Mucosa of gallbladder (tissue), 1 donor: ENCODE data around the gene PID1. TPM values are rescaled to one million over a fixed set of nuclear protein-coding genes. Genes with fewer than 3 reads are reported as not detected.

Experiments used
- DNase-seq: peaks from one replicate; pipeline ENCODE4 v3.0.0-alpha.2; 2020; ENCODE audit warnings: low spot score
- total RNA-seq: library from RNA; stranded (reverse); gene quantifications from one replicate; pipeline ENCODE4 v1.2.1, GENCODE V29; 2021
- donor health status: DM: no; HTN: no; CAD: no.

PID1 gene
- total RNA-seq, 1 donor from 2014 or later = 17.1 TPM

DNA sequence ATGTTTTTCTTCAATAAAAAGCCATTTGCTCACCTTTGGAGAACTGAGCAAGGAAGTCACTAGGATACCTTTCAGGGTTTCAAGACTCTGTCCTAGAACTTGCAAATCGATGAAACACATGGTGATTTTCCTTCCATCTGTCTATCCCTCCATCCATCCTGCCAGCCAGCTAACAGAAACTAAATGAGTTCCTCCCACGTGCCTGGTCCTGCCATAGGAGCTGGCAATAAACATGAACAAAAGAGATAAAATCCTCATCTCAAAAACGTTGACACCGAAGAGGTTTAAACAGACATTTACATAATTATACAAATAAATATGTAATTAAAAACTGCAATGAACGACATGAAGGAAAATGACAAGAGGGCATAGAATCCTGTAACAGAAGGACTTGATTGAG is 249.0 kb downstream of the PID1 start:
- no peak for DNase-seq

- DNase-seq = no peak
These were observed 261.3 kb downstream of the PID1 start for GRCh38 chr2:229009816-229010215.

DNA sequence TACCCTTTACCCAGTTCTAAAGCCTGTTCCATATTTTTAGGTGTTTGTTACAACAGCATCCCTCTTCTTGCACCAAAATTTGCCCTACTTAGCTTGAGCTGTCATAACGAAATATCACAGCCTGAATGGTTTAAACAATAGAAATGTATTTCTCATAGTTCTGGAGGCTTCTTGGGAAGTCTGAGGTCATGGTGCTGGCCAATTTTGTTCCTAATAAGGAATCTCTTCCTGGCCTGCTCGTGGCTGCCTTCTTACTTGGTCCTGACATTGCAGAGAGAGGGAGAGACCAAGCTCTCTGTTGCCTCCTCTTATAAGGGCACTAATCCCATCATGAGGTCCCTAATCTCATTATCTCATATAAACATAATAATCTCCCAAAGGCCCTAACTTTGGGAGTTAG is 267.8 kb downstream of the PID1 start:
- no peak for DNase-seq

- DNase-seq = no peak
These were observed 269.9 kb downstream of the PID1 start for GRCh38 chr2:229001196-229001595.

GRCh38 chr2:228999326-228999725 is 271.8 kb downstream of the PID1 start:
- DNase-seq = no peak

DNA sequence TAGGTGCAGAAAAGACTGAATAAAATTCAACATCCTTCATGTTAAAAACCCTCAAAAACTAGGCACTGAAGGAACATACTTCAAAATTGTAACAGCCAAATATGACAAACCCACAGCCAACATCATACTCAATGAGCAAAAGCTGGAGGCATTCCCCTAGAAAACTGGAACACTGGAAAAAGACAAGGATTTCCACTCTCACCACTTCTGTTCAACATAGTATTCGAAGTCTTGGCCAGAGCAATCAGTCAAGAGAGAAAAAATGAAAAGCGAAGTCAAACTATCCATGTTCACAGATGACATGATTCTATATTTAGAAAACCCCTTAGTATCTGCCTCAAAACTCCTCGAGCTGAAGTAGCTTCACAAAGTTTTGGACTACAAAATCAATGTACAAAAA is 282.3 kb downstream of the PID1 start:
- no peak for DNase-seq

DNA sequence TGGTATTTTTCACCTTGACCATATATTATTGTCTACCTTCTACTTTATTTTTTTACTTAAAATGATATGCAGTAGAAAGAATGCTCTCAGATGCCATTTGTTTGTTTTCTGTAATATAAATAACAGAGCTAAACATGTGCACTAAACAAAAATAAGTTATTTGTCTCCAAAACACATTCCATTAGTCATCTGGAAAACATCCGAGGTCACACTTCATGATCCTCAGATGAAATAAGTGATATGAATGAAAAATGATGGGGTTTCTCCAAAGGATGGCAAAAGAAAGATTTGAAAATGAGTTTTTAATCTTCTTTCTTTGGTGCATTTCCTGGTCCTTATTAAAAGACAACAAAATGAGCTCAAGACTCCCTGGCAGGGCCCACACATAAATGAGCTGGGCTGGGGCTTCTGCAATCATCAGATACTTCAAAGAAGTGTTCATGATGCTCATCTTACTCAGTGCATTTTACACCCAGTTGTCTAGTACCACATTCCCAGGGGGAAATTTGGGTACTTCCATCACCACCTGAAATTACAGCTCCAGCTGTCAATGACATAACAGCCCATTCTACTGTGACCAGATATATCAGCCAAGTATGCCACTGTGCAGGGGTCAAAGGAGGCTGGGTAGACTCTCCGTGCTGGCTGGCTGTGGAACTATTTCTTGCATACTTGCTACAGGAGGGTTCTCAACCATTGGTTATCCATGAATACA is 283.5 kb downstream of the PID1 start:
- DNase-seq = no peak

DNA sequence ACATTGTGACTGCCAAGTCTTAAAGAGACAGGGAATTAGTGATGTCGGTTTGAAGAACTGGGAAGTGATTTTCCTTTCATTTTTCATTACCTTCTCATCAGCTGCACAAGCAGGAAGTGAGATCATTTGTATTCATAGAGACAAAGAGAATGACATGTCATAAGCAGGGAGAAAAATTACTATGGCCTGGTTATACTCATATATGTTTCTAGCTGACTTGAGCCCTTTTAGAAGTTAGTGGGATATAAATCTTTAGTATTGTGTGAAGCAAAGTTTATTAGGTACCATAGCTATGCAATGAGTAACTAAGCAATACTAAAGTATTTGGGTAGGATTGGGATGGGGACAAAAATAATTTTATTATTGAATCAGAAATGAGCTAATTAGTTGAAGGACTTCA is 284.1 kb downstream of the PID1 start:
- DNase-seq = no peak

DNA sequence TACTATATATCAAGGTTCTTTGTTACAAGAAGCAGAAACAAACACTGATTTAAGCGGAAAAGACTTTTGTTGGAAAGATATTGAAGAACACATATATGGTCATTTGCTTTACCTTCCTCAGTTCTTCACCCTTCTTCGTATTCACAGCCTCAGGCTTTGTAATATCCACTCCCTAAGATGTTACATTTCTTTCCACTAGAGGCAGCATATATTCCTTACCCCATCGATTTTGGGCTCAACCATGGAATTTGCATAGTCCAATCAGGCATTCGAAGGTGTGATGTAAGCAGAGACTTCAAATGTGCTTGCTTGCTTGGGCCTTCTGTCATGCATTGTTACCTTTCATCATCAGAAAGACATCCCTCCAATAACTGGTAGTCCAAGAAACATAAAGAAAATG is 287.4 kb downstream of the PID1 start:
- no peak for DNase-seq

DNA sequence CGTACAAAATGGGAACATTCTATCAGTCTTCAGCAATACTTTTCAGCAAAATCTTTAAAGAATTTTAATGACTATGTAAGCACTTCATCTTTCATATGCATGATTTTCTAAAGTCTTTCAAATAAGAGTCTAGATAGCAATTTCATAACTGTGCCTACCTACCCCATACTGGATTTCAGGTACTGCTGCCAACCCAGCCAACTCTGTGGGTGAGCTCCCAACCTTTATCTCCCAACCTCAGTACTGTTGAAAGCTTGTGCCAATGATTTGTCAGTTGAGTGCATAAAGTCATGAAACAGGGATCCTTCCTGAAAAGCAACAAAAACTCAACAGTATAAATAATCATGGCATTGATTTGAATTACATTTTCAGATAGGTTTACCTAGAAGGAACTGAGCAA is 296.9 kb downstream of the PID1 start:
- no peak for DNase-seq
